HG03457 (cell line): ENCODE results near the gene FAM83C.
"Not testable (repeated sequence)": the region's sequence is repeated elsewhere in the genome, so short reads cannot be mapped to it uniquely, and the experiment has no call there.

Source experiments
- ATAC-seq: cut with Tn5 transposase; IDR thresholded peaks from one replicate; pipeline ENCODE4 v1.9.1; 2021; ENCODE audit warnings: moderate number of reproducible peaks; ENCODE audit not compliant: unreplicated experiment

Gene FAM83C

DNA sequence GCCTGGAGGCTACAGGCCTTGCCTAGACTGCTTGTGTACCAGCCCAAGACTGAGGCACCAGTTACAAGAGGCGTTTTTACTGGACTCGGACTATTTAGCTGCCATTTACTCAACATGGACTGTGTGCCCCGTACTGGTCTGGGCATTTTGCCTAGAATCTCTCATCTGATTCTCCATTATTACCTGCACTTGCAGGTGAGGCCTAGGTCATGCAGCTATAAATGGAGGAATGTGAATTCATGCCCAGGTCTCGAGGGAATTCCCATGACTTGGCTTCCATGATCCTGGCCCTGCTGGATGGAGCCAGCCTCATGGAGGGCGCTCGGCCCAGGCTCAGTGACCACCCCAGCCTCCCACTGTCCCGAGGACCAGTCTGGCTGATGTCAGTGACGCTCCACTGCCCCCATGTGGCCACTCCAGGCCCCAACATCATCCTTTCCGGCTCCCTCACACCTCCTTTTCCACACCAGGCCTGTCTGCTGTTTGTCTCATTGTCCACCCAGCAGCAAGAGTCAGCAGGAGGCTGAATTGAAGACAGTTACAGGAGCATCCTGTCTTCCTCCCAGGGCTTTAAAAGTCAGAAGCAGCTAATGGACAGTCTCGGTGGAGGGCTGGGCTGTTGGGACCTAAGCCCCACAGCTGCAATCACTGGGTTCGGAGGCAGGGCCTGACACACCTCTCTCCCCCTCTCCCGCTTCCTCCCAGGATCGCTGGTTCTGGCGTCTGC is 23.0 kb downstream of the FAM83C start:
- ATAC-seq, result no peak

DNA sequence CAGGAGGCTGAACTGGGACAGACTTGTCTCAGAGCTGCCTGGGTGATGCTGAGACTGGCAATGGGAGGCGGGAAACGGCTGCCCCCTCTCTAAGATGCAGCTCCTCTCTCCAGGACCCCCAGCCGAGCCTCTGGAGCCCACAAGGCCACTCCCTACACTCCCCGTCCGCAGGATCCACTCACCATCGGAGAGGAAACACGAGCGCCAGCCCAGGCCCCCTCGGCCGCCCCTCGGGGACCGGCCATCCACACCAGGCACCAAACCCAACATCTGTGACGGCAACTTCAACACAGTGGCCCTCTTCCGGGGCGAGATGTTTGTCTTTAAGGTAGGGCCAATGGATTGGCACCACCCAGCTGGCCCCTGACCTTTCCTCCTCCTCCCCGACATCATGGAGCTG is 25.1 kb downstream of the FAM83C start:
- ATAC-seq, result no peak

DNA sequence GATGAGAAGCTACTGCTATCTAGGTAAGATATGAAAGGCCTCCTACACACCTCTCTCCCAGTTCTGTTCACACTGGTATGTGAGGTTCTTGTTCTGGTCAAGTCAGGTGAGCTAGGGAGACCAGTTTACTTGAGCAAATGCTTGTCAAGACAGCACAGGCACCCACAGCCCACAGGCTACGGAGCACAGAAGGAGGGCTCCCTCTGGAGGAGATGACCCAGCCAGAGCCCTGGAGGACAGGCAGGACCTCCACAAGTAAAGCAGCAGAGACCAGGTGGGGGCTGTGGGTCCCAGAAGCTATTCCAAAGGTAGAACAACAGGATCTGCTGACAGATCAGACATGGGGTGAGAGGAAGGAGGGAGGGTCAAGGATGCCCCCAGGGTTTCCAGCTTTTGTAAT is 27.5 kb downstream of the FAM83C start:
- ATAC-seq, result no peak

DNA sequence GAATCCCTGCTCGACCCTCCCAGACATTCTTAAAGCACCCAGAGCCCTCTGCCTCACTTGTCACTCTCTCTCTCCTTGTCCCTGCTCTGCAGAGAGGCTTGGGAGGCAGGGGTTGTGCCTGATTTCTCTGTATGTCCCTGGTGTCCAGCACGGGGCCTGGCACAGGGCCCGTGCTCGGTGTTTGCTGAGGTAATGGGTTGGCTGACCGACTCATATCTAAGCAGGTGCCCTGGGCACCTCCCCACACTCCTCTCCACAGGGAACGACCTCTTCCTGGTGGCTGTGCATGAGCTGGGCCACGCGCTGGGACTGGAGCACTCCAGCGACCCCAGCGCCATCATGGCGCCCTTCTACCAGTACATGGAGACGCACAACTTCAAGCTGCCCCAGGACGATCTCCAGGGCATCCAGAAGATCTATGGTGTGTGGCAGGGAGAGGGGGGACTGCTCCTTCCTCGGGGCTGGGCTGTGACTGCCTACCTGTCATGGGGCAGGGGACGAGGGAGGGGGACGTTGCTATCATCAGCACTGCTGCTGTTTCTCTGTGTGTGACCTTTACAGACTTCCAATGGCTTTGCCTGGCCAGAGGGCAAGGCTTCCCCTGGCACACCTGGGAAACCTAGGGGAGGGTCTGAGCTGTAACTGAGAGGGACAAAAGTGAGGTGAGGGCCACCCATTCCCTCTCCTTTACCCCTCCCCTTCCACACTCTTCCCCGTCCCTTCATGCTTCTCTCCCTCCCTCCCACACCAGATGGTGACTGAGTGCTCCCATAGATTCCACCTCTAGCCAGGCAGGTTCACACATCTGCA is 28.5 kb downstream of the FAM83C start:
- no peak for ATAC-seq

DNA sequence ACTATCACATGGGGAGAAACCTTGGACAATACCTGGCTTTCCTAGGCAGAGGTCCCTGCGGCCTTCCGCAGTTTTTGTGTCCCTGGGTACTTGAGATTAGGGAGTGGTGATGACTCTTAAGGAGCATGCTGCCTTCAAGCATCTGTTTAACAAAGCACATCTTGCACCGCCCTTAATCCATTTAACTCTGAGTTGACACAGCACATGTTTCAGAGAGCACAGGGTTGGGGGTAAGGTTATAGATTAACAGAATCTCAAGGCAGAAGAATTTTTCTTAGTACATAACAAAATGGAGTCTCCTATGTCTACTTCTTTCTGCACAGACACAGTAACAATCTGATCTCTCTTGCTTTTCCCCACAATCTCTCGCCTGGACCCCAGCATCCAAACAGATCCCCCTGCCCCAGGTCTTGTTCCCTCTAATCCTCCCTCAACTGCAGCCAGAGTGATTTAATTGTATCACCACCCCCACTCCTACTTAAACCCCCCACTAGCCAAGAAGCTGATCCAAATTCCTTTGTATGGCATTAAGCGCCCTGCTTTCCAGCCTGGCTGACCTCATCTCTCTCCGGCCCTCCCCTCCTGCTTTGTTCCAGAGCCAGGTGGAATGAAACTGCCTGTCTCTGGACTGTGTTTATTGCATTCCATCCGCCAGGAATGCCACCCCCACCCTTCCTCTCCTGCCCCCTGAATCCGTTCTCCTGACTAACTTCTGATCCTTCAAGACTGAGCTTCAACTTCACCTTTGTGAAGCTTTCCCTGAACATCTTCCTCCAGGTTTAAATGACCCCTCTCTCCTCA is 29.3 kb downstream of the FAM83C start:
- ATAC-seq, result not testable (repeated sequence)

GRCh38 chr20:35262321-35262720 is 29.9 kb downstream of the FAM83C start:
- ATAC-seq, result not testable (repeated sequence)

DNA sequence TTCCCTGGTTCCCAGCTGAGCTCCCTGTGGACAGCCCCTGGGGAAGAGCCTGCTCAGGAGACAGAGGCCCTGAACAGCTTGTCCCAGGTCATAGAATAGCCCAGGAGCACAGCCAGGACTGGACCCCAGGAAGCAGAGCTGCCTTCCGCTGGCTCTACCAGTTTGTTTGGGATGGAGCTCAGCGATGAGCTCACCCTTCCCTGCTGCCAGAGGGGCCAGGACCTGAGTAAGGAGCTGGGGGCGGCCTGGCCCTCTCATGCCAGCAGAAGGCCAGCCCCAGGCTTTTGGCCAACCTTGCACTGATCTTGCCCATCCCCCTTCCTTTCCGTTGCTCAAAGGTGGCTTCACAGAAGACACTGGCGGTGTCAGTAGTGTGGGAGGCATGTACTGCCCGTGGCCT is 31.8 kb downstream of the FAM83C start:
- ATAC-seq, result no peak

DNA sequence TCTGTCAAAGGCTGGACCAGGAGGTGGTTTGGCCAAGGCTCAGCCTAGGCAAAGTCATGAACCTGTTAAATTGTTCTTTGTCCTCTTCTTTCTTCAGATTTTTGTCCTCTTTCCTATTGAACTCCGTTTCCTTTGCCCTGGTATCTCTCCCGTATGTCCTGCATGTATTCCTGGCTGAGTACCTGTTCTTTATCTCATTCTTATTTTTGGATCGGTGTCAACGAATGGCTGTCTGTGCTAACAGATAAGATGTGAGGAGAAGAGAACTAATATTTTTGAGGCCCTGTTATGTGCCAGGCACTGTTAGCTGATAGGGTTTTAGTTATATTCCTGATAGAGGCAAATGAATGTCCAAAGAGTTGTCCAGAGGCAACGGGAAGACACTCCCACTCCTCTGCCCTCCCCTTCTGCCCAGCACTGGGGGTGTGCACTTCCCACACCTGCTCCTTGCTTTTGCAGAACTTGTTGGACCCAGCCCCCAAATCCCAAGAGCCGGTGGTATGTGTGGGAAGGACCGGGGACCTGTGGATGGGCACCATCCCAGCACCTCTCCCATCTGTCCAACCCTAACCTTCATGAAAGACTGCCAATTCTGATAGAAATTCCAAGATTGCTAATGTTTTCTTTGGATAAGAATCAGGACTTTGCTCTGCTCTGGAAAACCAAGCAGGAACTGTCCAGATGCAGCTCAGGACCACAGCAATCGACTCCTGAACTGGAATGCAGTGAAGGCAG is 34.9 kb downstream of the FAM83C start:
- ATAC-seq, result no peak

DNA sequence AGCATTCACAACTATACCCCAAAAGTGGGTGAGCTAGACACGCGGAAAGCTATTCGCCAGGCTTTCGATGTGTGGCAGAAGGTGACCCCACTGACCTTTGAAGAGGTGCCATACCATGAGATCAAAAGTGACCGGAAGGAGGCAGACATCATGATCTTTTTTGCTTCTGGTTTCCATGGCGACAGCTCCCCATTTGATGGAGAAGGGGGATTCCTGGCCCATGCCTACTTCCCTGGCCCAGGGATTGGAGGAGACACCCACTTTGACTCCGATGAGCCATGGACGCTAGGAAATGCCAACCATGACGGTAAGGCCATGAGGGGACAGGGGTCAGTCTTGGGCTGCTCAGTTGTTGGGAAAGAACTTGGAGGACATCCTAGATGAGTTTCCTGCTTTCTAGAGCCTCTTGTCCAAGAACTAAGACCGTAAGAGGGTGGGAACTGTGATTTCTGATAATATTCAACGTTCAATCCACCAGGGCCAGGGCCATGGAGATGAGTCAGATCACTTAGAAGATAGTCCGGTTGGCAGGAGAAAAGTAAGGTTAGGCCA is 37.7 kb downstream of the FAM83C start:
- no peak for ATAC-seq

GRCh38 chr20:35253010-35253409 is 39.2 kb downstream of the FAM83C start:
- ATAC-seq, result no peak

- not testable (repeated sequence) for ATAC-seq
These were observed 39.6 kb downstream of the FAM83C start for GRCh38 chr20:35252598-35252997.

DNA sequence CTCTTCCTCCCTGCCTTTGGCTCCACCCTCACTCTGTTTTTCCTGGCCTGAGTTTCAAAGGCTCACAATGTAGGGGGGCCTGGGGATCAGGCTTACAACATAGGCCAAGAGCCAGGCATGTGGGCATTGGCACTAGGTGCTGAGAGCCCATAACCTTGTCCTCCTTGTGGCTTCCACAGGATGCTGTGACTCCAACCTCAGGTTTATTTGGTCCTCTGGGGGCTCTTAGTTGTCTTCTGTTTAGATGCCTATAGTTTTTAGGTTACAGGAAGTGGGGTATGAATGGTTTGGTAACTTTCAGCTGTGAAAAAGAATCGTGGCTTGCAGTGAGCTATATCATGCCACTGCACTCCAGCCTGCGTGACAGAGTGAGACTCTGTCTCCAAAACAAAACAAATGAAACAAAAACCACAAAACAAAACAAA is 40.2 kb downstream of the FAM83C start:
- no peak for ATAC-seq

DNA sequence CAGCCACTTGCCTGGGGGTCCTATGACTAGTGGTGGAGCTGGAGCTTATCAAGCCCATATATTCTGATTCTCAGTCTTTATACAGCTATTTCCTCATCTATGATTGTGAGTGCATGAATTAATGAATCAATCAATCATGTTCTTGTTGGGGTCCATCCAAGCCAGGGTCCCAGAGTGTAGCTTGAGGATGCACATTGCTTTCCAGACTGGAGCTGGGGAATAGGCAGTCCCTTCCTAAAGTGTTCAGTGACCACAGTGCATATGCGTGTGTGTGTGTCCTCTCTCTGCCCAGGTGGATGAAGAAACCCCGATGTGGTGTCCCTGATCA is 40.6 kb downstream of the FAM83C start:
- no peak for ATAC-seq

- no peak for ATAC-seq
These were observed 43.4 kb downstream of the FAM83C start for GRCh38 chr20:35248641-35249475.

- no peak for ATAC-seq
These were observed 45.5 kb downstream of the FAM83C start for GRCh38 chr20:35246723-35247122.

- no peak for ATAC-seq
These were observed 48.2 kb downstream of the FAM83C start for GRCh38 chr20:35243986-35244385.

GRCh38 chr20:35243317-35243716 is 48.9 kb downstream of the FAM83C start:
- no peak for ATAC-seq

DNA sequence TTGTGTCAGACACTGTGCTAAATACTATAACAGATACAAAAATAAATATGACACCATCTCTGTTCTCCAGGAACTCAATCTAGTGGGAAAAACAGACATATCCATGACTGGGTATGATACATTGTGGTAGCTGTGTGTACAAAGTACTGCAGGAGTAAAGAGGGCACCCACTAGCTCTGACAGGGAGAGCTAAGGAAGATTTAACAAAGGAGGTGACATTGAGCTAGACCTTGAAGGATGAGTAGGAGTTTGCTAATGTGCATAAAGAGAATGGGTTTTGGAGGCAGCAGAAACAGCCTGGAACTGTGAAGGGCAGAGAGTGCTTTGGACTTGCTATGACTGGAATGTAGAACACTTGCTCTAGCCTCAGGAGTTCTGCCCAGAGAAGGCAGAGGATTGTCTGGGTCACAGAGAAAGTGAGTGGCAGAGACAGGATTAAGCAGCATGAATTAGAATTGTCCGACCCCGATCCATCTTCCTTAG is 51.4 kb downstream of the FAM83C start:
- no peak for ATAC-seq

GRCh38 chr20:35240083-35240810 is 52.0 kb downstream of the FAM83C start:
- no peak for ATAC-seq
